ENCODE results near the gene SHROOM2.

DNA sequence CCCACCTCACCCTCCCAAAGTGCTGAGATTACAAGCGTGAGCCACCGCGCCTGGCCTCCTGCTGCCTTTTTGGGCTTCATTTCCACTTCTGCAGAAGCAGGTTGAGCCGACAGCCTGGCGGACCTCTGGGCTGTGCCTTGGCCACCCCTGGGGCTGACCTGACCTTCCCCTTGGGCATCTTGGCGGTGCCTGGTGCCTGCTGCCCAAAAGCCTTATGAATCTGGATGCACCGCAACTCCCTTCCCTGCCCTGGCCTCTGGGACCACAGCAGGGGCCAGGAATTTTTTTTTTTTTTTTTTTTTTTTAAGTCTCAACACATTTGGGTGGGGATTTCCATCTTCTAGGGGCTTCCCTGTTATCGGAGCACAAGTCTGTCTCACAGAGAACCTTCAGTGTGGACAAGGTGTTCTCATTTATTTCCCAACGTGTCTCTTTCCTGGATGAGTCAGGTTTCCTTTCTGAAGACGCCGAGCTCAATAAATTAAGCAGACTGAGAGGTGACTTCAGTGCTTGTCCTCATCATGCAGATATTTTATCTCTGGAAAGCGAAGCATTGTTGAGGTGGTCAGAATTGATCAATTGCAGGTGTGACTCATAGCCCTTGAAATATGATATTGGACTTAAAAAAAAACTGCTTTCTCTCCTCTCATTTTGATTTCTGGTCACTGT is 79.7 kb downstream of the SHROOM2 start:
- TF ChIP-seq, protein P1, sequence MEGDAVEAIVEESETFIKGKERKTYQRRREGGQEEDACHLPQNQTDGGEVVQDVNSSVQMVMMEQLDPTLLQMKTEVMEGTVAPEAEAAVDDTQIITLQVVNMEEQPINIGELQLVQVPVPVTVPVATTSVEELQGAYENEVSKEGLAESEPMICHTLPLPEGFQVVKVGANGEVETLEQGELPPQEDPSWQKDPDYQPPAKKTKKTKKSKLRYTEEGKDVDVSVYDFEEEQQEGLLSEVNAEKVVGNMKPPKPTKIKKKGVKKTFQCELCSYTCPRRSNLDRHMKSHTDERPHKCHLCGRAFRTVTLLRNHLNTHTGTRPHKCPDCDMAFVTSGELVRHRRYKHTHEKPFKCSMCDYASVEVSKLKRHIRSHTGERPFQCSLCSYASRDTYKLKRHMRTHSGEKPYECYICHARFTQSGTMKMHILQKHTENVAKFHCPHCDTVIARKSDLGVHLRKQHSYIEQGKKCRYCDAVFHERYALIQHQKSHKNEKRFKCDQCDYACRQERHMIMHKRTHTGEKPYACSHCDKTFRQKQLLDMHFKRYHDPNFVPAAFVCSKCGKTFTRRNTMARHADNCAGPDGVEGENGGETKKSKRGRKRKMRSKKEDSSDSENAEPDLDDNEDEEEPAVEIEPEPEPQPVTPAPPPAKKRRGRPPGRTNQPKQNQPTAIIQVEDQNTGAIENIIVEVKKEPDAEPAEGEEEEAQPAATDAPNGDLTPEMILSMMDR (optimal IDR thresholded peaks at IDR 0.05 in 1 of 3, IDR thresholded peaks at IDR 0.05 in 1 of 3, conservative IDR thresholded peaks at IDR 0.05 in 1 of 3; ENCODE audit: extremely low read depth in 1 of 3, insufficient read depth in 2 of 3, low read length in 3 of 3): no peak
- TF ChIP-seq EZH2 (IDR thresholded peaks at IDR 0.05; ENCODE audit: low read length): no peak

Data from keratinocyte (primary cell).